ENCODE measurements around the gene HDGF.

HDGF gene

GRCh38 chr1:156744786-156745419 is 6.6 kb downstream of the HDGF start:
- no peak overlapping the region for H3K27ac ChIP-seq
- TF ChIP-seq CTCF (conservative IDR thresholded peaks at IDR 0.05) (no peak), ZFX (IDR thresholded peaks at IDR 0.05) (no peak)

GRCh38 chr1:156744344-156744743 is 7.1 kb downstream of the HDGF start:
- H3K27ac ChIP-seq: no peak overlapping the region
- TF ChIP-seq ZFX (IDR thresholded peaks at IDR 0.05): no peak
- TF ChIP-seq CTCF (conservative IDR thresholded peaks at IDR 0.05): no peak

- no peak overlapping the region for H3K27ac ChIP-seq
- TF ChIP-seq CTCF (conservative IDR thresholded peaks at IDR 0.05) (no peak), ZFX (IDR thresholded peaks at IDR 0.05) (no peak)
Measured at GRCh38 chr1:156743367-156744302, 7.8 kb downstream of the HDGF start.

- TF ChIP-seq CTCF (conservative IDR thresholded peaks at IDR 0.05): no peak
- TF ChIP-seq ZFX (IDR thresholded peaks at IDR 0.05): no peak
Measured at GRCh38 chr1:156742801-156743200, 8.7 kb downstream of the HDGF start.

GRCh38 chr1:156742017-156742416 is 9.5 kb downstream of the HDGF start:
- H3K27ac ChIP-seq: peak overlapping the region; percentile 90; the same call in 1 of the 2 replicates
- TF ChIP-seq CTCF (conservative IDR thresholded peaks at IDR 0.05): no peak
- no peak for TF ChIP-seq ZFX (IDR thresholded peaks at IDR 0.05)

More at GRCh38 chr1:156742801-156743200, 8.7 kb downstream of the HDGF start:
- no peak overlapping the region for H3K27ac ChIP-seq

- no peak for TF ChIP-seq CTCF (conservative IDR thresholded peaks at IDR 0.05)
- no peak for TF ChIP-seq ZFX (IDR thresholded peaks at IDR 0.05)
- H3K27ac ChIP-seq: peak overlapping the region; percentile 90
Measured at GRCh38 chr1:156741481-156741983, 9.9 kb downstream of the HDGF start.
